ENCODE data around the gene FAM185A. TPM values are rescaled to one million over a fixed set of nuclear protein-coding genes. Genes with fewer than 3 reads are reported as not detected.

The FAM185A gene
- polyA plus RNA-seq, 2 donors: 3.5 to 4.9 TPM

DNA sequence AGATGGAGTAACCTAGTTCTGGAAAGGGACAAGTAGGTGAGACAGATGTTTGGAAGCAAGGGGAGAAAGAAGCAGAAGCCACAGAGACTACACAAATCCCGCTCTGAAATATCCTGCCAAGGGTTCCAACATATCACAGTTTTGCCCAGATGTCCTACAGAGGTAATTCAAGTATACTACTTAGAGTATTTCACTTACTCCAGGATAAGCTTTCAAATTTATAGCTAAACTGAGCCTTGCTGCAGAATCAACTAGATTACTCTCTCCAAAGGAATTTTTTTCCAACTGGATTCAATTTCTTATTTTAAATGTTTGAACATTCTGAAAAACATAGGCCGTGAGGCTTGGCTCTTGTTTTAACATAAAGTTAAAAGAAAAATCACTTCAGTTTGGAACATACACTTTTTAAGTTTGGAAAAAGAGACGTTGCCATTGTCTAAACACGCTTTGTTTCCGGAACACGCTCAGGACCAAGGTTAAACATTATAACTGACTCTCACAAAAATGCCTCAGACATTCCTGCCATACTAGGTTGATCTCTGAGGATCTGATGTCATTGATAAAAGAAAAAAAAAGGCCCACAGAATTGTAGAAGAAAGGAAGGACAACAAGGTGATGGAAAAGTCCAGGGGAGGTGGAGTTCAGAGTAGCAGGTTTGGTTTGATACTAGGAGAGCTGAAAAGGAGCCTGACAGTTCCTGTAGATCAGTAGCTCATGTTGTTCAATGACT lies 74.8 kb downstream of the FAM185A start:
- 78 to 84% methylated on average over 6 of the region's 6 CpGs for WGBS, 2 donors
- Histone ChIP-seq H3K9me3 (ENCODE audit: control insufficient read depth in 2 of 2, insufficient read depth in 1 of 2, low read depth in 1 of 2, low read length in 1 of 2) (no peaks in the 10 kb centered on the region), H3K36me3 (ENCODE audit: control insufficient read depth in 2 of 2, insufficient read depth in 2 of 2, low read length in 1 of 2) (peaks cover 0 to 2% of the 10 kb centered on the region in 2 donors), H3K27ac (ENCODE audit: low read depth in 2 of 2, low read length in 1 of 2) (no peak overlapping the region), H3K4me1 (ENCODE audit: control insufficient read depth in 2 of 2, insufficient read depth in 2 of 2, low read length in 1 of 2) (no peaks in the 10 kb centered on the region), H3K27me3 (ENCODE audit: control insufficient read depth in 1 of 2, insufficient read depth in 2 of 2, low read length in 2 of 2) (no peaks in the 10 kb centered on the region), H3K4me3 (ENCODE audit: low read depth in 1 of 2, low read length in 2 of 2) (no peak overlapping the region)

DNA sequence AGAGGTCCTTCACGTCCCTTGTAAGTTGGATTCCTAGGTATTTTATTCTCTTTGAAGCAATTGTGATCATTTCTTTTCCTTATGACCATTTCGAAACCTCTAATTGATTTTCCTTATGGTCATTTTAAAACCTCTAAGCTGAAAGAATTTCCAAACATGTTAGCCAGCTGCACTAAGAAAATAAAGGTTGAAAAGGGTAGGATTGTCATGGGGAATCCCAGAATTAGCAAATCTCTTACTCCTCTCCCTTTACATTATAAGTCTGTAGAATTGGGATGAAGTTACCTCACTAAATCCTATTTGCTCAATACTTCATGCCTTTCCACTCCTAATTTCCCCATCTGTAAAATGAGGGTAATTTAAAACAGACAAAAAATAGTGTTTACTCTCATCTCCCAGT lies 79.5 kb downstream of the FAM185A start:
- no peak overlapping the region for H3K4me3 ChIP-seq (ENCODE audit: low read depth in 1 of 2, low read length in 2 of 2)
- 90 to 96% methylated on average over 2 of the region's 2 CpGs for WGBS, 2 donors

DNA sequence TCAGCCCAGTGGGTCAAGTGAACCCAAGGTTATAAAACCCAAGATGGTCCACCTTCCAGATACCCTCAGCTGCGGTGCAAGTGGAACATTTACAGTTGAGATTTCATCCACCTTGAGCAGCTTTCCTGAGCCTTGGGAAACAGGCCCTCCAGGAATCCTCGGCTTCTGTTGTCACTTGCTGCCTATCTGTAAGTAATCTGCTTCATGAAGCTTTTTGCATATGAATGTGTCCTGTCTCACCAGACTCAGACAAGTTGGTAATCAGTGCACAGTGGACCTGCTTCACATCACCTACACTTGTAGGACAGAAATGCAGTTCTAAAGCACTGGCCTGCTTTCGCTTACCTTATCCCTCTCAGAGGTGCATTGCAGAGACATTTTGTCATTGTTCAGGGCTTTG lies 80.3 kb downstream of the FAM185A start:
- no peaks in the 10 kb centered on the region for H3K27me3 ChIP-seq (ENCODE audit: control insufficient read depth in 1 of 2, insufficient read depth in 2 of 2, low read length in 2 of 2)
- H3K36me3 ChIP-seq (ENCODE audit: control insufficient read depth in 2 of 2, insufficient read depth in 2 of 2, low read length in 1 of 2): peaks cover 0 to 2% of the 10 kb centered on the region in 2 donors
- no peak overlapping the region for H3K27ac ChIP-seq (ENCODE audit: low read depth in 2 of 2, low read length in 1 of 2)
- no peaks in the 10 kb centered on the region for H3K9me3 ChIP-seq (ENCODE audit: control insufficient read depth in 2 of 2, insufficient read depth in 1 of 2, low read depth in 1 of 2, low read length in 1 of 2)
- no peak overlapping the region for H3K4me3 ChIP-seq (ENCODE audit: low read depth in 1 of 2, low read length in 2 of 2)
- 96 to 97% methylated on average over 3 of the region's 3 CpGs for WGBS, 2 donors
- no peaks in the 10 kb centered on the region for H3K4me1 ChIP-seq (ENCODE audit: control insufficient read depth in 2 of 2, insufficient read depth in 2 of 2, low read length in 1 of 2)

More for the DNA sequence above, 79.5 kb downstream of the FAM185A start:
- no peaks in the 10 kb centered on the region for H3K9me3 ChIP-seq (ENCODE audit: control insufficient read depth in 2 of 2, insufficient read depth in 1 of 2, low read depth in 1 of 2, low read length in 1 of 2)
- H3K27ac ChIP-seq (ENCODE audit: low read depth in 2 of 2, low read length in 1 of 2): no peak overlapping the region
- peaks cover 0 to 2% of the 10 kb centered on the region in 2 donors for H3K36me3 ChIP-seq (ENCODE audit: control insufficient read depth in 2 of 2, insufficient read depth in 2 of 2, low read length in 1 of 2)
- no peaks in the 10 kb centered on the region for H3K4me1 ChIP-seq (ENCODE audit: control insufficient read depth in 2 of 2, insufficient read depth in 2 of 2, low read length in 1 of 2)
- no peaks in the 10 kb centered on the region for H3K27me3 ChIP-seq (ENCODE audit: control insufficient read depth in 1 of 2, insufficient read depth in 2 of 2, low read length in 2 of 2)

DNA sequence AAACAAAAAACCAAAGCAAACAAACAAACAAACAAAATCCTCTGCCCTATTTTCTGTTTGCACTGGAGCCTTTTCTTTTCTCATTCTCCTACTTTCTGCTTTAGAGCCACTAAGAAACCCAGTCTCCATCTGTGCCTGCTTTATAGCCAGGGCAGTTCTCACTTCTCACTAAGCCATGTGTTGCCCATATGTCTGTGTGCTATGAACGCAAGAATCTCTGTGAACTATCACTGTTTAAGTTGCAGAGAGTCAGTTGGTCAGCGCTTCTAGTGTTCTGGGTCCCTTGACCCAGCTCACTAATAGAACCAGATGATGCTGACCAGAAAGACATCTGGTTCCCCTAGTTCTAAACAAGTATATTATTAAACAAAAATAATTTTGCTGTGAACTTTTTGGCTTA lies 81.4 kb downstream of the FAM185A start:
- Histone ChIP-seq H3K4me1 (ENCODE audit: control insufficient read depth in 2 of 2, insufficient read depth in 2 of 2, low read length in 1 of 2) (no peaks in the 10 kb centered on the region), H3K9me3 (ENCODE audit: control insufficient read depth in 2 of 2, insufficient read depth in 1 of 2, low read depth in 1 of 2, low read length in 1 of 2) (no peaks in the 10 kb centered on the region), H3K36me3 (ENCODE audit: control insufficient read depth in 2 of 2, insufficient read depth in 2 of 2, low read length in 1 of 2) (peaks cover 0 to 2% of the 10 kb centered on the region in 2 donors), H3K27ac (ENCODE audit: low read depth in 2 of 2, low read length in 1 of 2) (no peak overlapping the region), H3K27me3 (ENCODE audit: control insufficient read depth in 1 of 2, insufficient read depth in 2 of 2, low read length in 2 of 2) (no peaks in the 10 kb centered on the region), H3K4me3 (ENCODE audit: low read depth in 1 of 2, low read length in 2 of 2) (no peak overlapping the region)
- 89 to 91% methylated on average over 2 of the region's 2 CpGs for WGBS, 2 donors

DNA sequence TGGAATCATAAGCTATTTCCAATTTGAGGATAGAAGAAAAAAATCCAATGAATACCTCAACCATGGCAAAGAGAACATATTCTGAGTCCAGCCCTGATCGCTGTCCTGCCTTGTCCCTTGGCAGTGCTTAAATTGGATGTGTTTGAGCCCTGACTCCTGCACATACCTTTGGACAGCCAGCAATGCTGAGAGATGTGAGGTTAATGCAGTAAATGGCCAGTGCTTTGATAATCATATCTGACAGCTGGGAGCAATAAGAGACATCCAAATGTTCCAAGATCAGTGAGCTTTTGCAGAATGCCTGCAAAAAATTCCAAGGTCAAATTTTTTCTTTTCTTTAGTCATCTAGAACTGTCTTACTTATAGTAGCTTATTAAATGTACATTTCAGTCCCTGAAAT lies 83.9 kb downstream of the FAM185A start:
- Histone ChIP-seq H3K27ac (ENCODE audit: low read depth in 2 of 2, low read length in 1 of 2) (no peak overlapping the region), H3K9me3 (ENCODE audit: control insufficient read depth in 2 of 2, insufficient read depth in 1 of 2, low read depth in 1 of 2, low read length in 1 of 2) (no peaks in the 10 kb centered on the region), H3K4me1 (ENCODE audit: control insufficient read depth in 2 of 2, insufficient read depth in 2 of 2, low read length in 1 of 2) (no peaks in the 10 kb centered on the region), H3K27me3 (ENCODE audit: control insufficient read depth in 1 of 2, insufficient read depth in 2 of 2, low read length in 2 of 2) (no peaks in the 10 kb centered on the region), H3K4me3 (ENCODE audit: low read depth in 1 of 2, low read length in 2 of 2) (no peak overlapping the region), H3K36me3 (ENCODE audit: control insufficient read depth in 2 of 2, insufficient read depth in 2 of 2, low read length in 1 of 2) (no peaks in the 10 kb centered on the region)
- WGBS, 2 donors: 76 to 79% methylated on average over 1 of the region's 1 CpG

DNA sequence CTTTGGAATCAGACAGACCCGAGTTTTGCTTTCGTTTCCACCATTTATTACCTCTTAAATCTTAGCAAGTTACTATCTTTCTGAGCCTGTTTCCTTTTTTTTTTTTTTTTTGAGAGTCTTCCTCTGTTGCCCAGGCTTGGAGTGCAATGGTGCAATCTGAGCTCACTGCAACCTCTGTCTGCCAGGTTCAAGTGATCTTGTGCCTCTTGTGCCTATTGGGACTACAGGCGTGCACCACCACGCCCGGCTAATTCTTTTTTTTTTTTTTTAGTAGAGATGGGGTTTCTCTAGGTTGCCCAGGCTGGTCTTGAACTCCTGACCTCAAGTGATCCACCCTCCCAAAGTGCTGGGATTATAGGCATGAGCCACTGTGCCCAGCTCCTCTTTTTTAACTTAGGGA lies 84.5 kb downstream of the FAM185A start:
- Histone ChIP-seq H3K36me3 (ENCODE audit: control insufficient read depth in 2 of 2, insufficient read depth in 2 of 2, low read length in 1 of 2) (no peaks in the 10 kb centered on the region), H3K9me3 (ENCODE audit: control insufficient read depth in 2 of 2, insufficient read depth in 1 of 2, low read depth in 1 of 2, low read length in 1 of 2) (no peaks in the 10 kb centered on the region), H3K27me3 (ENCODE audit: control insufficient read depth in 1 of 2, insufficient read depth in 2 of 2, low read length in 2 of 2) (no peaks in the 10 kb centered on the region), H3K4me1 (ENCODE audit: control insufficient read depth in 2 of 2, insufficient read depth in 2 of 2, low read length in 1 of 2) (no peaks in the 10 kb centered on the region), H3K4me3 (ENCODE audit: low read depth in 1 of 2, low read length in 2 of 2) (no peak overlapping the region), H3K27ac (ENCODE audit: low read depth in 2 of 2, low read length in 1 of 2) (no peak overlapping the region)
- WGBS, 2 donors: 85 to 88% methylated on average over 5 of the region's 5 CpGs

DNA sequence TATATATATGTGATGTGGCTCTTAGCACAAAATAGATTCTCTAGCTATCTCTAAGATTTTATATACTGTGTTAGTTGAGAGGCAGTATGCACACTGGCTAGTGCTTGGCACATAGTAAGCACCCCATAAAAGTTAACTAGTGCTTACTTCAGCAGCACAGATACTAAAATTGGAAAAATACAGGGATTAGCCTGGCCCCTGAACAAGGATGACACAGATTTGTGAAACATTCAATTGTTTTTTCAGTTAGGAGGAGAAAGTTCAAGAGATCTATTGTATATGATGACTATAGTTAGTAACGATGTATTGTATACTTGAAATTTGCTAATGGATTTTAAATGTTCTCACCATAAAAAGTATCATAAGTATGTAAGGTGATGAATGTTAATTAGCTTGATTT lies 85.7 kb downstream of the FAM185A start:
- Histone ChIP-seq H3K36me3 (ENCODE audit: control insufficient read depth in 2 of 2, insufficient read depth in 2 of 2, low read length in 1 of 2) (no peaks in the 10 kb centered on the region), H3K4me3 (ENCODE audit: low read depth in 1 of 2, low read length in 2 of 2) (no peak overlapping the region), H3K9me3 (ENCODE audit: control insufficient read depth in 2 of 2, insufficient read depth in 1 of 2, low read depth in 1 of 2, low read length in 1 of 2) (no peaks in the 10 kb centered on the region), H3K27me3 (ENCODE audit: control insufficient read depth in 1 of 2, insufficient read depth in 2 of 2, low read length in 2 of 2) (no peaks in the 10 kb centered on the region), H3K27ac (ENCODE audit: low read depth in 2 of 2, low read length in 1 of 2) (no peak overlapping the region), H3K4me1 (ENCODE audit: control insufficient read depth in 2 of 2, insufficient read depth in 2 of 2, low read length in 1 of 2) (no peaks in the 10 kb centered on the region)
- WGBS, 2 donors: 70 to 73% methylated on average over 1 of the region's 1 CpG

DNA sequence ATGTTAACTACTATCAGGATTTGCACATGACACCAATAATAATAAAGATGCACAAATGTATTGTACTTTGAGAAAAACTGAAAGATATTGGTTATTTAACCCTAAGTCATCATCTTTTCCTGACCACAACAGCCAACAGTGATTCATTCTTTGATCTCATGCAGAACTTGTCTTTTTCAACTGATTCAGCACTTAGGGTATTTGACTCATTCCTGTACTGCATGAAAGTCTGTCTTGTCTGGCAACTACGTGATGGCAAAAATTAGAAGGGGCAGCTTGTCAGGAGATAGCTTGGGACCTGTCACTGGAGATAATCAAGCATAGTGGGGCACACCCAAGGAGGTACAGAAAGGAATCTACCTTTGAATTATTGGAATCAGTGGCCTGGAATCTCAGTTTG lies 86.2 kb downstream of the FAM185A start:
- no peaks in the 10 kb centered on the region for H3K9me3 ChIP-seq (ENCODE audit: control insufficient read depth in 2 of 2, insufficient read depth in 1 of 2, low read depth in 1 of 2, low read length in 1 of 2)
- H3K27me3 ChIP-seq (ENCODE audit: control insufficient read depth in 1 of 2, insufficient read depth in 2 of 2, low read length in 2 of 2): no peaks in the 10 kb centered on the region
- 28 to 44% methylated on average over 1 of the region's 1 CpG for WGBS, 2 donors
- H3K36me3 ChIP-seq (ENCODE audit: control insufficient read depth in 2 of 2, insufficient read depth in 2 of 2, low read length in 1 of 2): no peaks in the 10 kb centered on the region
- H3K4me3 ChIP-seq (ENCODE audit: low read depth in 1 of 2, low read length in 2 of 2): no peak overlapping the region
- no peak overlapping the region for H3K27ac ChIP-seq (ENCODE audit: low read depth in 2 of 2, low read length in 1 of 2)
- H3K4me1 ChIP-seq (ENCODE audit: control insufficient read depth in 2 of 2, insufficient read depth in 2 of 2, low read length in 1 of 2): no peaks in the 10 kb centered on the region

DNA sequence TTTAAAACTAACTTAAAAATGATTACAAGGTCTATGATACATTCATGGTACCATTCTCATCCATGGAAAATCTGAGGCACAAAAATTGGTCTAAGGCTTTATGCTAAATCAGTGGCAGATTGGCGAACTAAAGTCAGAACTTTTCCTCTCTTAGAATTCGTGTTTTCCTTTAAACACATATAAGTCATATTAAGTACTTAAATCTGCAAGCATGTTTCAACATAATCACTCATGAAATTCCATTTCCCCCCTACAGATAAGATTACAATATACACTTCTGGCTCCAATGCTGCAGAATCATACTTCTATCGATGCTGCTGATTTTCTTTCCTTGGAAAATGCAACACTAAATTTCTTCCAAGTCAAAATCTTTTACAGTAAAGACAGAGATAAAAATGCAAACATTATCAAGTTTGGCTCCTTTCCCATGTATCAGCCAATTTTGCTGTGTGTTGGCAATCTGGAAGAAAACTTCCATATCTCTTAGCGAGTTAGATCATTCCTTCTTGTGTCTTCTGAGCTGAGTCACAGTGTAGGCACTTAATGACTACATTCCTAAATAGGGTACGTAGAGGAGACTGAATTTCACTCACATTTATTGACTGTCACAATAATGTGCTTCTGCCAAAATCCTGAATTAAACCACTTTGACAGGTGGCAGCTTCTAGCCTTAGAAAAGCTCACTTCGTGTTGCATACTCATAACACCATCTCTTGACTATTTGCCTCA lies 87.6 kb downstream of the FAM185A start:
- no peak overlapping the region for H3K4me3 ChIP-seq (ENCODE audit: low read depth in 1 of 2, low read length in 2 of 2)
- H3K27ac ChIP-seq (ENCODE audit: low read depth in 2 of 2, low read length in 1 of 2): no peak overlapping the region
- 67 to 74% methylated on average over 6 of the region's 6 CpGs for WGBS, 2 donors
- no peaks in the 10 kb centered on the region for H3K9me3 ChIP-seq (ENCODE audit: control insufficient read depth in 2 of 2, insufficient read depth in 1 of 2, low read depth in 1 of 2, low read length in 1 of 2)
- no peaks in the 10 kb centered on the region for H3K4me1 ChIP-seq (ENCODE audit: control insufficient read depth in 2 of 2, insufficient read depth in 2 of 2, low read length in 1 of 2)
- no peaks in the 10 kb centered on the region for H3K36me3 ChIP-seq (ENCODE audit: control insufficient read depth in 2 of 2, insufficient read depth in 2 of 2, low read length in 1 of 2)
- no peaks in the 10 kb centered on the region for H3K27me3 ChIP-seq (ENCODE audit: control insufficient read depth in 1 of 2, insufficient read depth in 2 of 2, low read length in 2 of 2)

DNA sequence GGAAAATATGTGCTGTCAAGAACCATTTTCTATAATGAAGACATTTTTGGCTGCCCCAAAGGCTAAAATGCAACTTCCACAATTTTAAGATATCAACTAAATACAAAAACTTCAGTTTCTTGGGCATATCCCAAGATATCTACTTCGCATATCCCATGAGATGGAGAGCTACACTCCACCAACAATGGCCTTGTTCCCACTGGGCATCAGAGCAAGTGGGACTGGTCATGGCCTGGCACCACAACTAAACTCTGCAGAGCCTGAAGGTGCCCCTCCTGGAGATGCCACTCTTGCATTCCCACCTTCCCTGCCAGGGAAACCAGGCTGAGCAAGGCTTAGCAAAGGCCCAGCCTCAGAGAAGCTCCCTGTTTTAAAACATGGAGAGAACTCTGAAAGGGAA lies 88.2 kb downstream of the FAM185A start:
- Histone ChIP-seq H3K36me3 (ENCODE audit: control insufficient read depth in 2 of 2, insufficient read depth in 2 of 2, low read length in 1 of 2) (no peaks in the 10 kb centered on the region), H3K27me3 (ENCODE audit: control insufficient read depth in 1 of 2, insufficient read depth in 2 of 2, low read length in 2 of 2) (no peaks in the 10 kb centered on the region), H3K27ac (ENCODE audit: low read depth in 2 of 2, low read length in 1 of 2) (no peak overlapping the region), H3K4me1 (ENCODE audit: control insufficient read depth in 2 of 2, insufficient read depth in 2 of 2, low read length in 1 of 2) (no peaks in the 10 kb centered on the region), H3K4me3 (ENCODE audit: low read depth in 1 of 2, low read length in 2 of 2) (no peak overlapping the region), H3K9me3 (ENCODE audit: control insufficient read depth in 2 of 2, insufficient read depth in 1 of 2, low read depth in 1 of 2, low read length in 1 of 2) (no peaks in the 10 kb centered on the region)
- WGBS, 2 donors: 80 to 96% methylated on average over 1 of the region's 1 CpG
